ENCODE measurements around the gene COL4A1.

DNA sequence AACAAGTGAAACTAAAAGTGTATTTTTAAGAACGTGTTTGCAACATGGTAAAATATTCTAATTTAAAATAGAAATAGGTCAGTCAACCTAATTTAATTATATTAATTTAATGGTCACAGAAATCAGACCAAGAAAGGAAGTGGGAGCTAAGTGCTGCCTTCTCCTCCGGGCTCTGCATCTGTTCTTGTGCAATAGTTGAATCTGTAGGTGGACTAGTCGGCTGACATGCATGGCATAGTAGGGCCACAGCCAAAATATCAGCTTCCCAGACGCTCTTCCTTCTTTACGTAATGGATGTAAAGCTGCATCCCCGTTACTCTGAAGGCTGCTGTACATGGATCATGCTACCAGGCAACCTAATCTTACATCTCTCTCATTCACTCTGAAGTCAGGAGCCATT lies 47.3 kb downstream of the COL4A1 start:
- TF ChIP-seq EZH2phosphoT487 (IDR thresholded peaks at IDR 0.05; ENCODE audit: borderline replicate concordance), result no peak
- TF ChIP-seq, protein P1, sequence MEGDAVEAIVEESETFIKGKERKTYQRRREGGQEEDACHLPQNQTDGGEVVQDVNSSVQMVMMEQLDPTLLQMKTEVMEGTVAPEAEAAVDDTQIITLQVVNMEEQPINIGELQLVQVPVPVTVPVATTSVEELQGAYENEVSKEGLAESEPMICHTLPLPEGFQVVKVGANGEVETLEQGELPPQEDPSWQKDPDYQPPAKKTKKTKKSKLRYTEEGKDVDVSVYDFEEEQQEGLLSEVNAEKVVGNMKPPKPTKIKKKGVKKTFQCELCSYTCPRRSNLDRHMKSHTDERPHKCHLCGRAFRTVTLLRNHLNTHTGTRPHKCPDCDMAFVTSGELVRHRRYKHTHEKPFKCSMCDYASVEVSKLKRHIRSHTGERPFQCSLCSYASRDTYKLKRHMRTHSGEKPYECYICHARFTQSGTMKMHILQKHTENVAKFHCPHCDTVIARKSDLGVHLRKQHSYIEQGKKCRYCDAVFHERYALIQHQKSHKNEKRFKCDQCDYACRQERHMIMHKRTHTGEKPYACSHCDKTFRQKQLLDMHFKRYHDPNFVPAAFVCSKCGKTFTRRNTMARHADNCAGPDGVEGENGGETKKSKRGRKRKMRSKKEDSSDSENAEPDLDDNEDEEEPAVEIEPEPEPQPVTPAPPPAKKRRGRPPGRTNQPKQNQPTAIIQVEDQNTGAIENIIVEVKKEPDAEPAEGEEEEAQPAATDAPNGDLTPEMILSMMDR (conservative IDR thresholded peaks at IDR 0.05; ENCODE audit: low read length), result no peak

Measured in Loucy (cell line).